D721Med (cell line): ENCODE data around the gene ACOT7.

Experiments
- DNase-seq: peaks from one replicate; pipeline ENCODE4 v3.0.0; 2011; ENCODE audit warnings: low spot score; ENCODE audit not compliant: insufficient read length
- FAIRE-seq: peaks from 2 replicates; lab custom pipeline; 2011; peaks lifted over from hg19 to GRCh38; lab: Jason Lieb, UNC
- CTCF ChIP-seq: IDR thresholded peaks from 2 replicates; pipeline ENCODE4 v1.5.1; 2012; ENCODE audit warnings: mild to moderate bottlenecking, control low read depth; ENCODE audit not compliant: insufficient read depth; ENCODE audit errors: missing control alignments

ACOT7 gene

GRCh38 chr1:6279066-6279465, 114.5 kb downstream of the ACOT7 start:
- no peak for TF ChIP-seq CTCF
- FAIRE-seq, result no peak
- DNase-seq, result no peak

- FAIRE-seq, result no peak
- TF ChIP-seq CTCF, result no peak
- DNase-seq, result no peak
Observed at GRCh38 chr1:6278263-6278662, 115.3 kb downstream of the ACOT7 start.

- no peak for TF ChIP-seq CTCF
- FAIRE-seq, result no peak
Observed at GRCh38 chr1:6276811-6277555, 116.6 kb downstream of the ACOT7 start.

GRCh38 chr1:6275826-6276782, 117.5 kb downstream of the ACOT7 start:
- TF ChIP-seq CTCF, result no peak
- DNase-seq (no peak), FAIRE-seq (no peak)

More at GRCh38 chr1:6276811-6277555, 116.6 kb downstream of the ACOT7 start:
- no peak for DNase-seq

GRCh38 chr1:6274622-6275139, 118.9 kb downstream of the ACOT7 start:
- no peak for TF ChIP-seq CTCF
- no peak for FAIRE-seq

GRCh38 chr1:6274102-6274501, 119.5 kb downstream of the ACOT7 start:
- no peak for TF ChIP-seq CTCF
- DNase-seq (no peak), FAIRE-seq (no peak)

More at GRCh38 chr1:6274622-6275139, 118.9 kb downstream of the ACOT7 start:
- DNase-seq, result no peak
